Activated CD8-positive, alpha-beta memory T cell treated with anti-CD3 and anti-CD28 coated beads for 4 hours (primary cell): Measurements from ENCODE around the gene NELFB.

Experiments used
- DNase-seq, 2 donors: peaks; one replicate each; pipeline ENCODE4 v3.0.0-alpha.2; 2020; ENCODE audit warnings: low read depth in 2 of 2

NELFB gene

DNA sequence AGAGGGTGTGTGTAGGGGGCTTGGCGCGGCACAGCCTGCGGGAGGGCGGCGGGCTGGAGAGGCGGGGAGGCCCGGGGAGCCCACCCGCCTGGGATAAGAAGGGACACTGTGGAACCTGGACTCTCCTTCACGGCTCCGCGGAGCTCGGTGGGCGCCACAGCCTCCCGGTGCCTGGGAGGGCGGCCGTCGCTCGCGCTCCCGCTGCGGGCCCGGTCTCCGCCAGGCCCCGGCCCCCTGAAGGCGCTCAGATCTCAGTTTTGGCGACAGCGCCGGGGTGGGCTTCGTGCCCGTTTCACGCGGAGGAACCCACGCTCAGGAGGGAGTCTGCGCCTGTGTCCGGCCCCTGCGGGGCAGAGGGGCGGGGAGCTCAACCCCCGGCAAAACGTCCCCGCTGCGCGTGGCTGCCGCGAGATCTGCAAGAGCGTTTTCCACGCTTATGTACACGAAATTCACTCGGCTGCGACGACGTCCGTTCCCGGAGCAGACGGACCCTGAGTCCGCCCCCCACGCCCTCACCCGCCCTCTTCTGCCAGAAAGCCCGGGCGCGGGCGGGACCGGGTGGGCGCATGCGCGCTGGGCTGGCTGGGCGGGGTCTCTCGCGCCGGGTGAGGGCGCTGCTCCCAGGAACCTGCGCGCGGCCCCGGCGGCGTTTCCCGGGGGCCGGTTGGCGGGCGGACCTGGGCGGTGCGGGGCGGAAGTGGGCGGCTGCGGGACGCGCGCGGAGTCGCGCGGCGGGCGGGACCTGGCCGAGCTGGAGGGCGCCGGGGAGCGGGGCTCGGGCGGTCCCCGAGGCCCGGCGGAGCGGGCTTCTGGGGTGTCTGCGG is at the start of gene NELFB:
Gene NELFB, plus strand, starts transcription at position 704 of the 824 bp plus-strand sequence.
- DNase-seq, result peak; percentile 90 to 94

DNA sequence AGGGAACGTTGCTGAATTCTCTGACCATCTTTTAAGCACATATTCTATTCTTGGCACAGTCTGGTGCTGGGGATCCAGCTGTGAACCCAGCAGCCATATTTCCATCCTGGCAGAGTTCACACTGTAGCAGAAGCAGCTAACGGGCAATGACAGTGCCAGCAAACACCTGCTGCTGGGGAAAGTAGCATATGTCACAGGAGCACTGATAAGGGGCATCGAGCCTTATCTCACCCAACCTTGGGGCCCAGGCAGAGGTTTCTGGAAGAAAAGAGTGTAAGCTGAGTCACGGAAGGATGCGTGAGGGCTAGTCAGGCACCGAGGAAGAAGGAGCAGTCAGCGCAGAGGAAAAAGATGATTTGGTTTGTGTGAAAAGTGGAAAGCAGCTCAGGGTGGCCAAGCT is 48.5 kb upstream of the NELFB start:
- no peak for DNase-seq

DNA sequence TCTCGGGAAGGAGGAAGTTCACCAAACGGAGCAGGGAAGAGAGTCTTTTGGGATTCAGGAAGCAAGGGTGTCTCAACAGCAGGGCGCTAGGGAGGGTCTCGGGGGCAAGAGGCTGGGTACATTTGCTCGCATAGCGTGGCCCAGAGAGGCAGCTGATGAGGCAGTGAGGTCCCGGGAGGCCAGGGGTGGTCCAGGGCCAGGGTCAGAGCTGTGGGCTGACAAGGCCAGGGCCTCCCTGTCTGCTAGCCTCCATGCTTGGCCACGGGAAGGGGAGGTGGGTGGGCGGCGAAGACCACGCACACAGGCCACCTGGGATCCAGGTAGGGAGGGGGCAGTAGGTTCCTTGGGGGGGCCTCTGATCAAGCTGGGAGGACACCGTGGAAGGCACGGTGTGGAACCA is 43.6 kb upstream of the NELFB start:
- no peak for DNase-seq

- no peak for DNase-seq
Measured at GRCh38 chr9:137212520-137212919, 42.6 kb upstream of the NELFB start.

DNA sequence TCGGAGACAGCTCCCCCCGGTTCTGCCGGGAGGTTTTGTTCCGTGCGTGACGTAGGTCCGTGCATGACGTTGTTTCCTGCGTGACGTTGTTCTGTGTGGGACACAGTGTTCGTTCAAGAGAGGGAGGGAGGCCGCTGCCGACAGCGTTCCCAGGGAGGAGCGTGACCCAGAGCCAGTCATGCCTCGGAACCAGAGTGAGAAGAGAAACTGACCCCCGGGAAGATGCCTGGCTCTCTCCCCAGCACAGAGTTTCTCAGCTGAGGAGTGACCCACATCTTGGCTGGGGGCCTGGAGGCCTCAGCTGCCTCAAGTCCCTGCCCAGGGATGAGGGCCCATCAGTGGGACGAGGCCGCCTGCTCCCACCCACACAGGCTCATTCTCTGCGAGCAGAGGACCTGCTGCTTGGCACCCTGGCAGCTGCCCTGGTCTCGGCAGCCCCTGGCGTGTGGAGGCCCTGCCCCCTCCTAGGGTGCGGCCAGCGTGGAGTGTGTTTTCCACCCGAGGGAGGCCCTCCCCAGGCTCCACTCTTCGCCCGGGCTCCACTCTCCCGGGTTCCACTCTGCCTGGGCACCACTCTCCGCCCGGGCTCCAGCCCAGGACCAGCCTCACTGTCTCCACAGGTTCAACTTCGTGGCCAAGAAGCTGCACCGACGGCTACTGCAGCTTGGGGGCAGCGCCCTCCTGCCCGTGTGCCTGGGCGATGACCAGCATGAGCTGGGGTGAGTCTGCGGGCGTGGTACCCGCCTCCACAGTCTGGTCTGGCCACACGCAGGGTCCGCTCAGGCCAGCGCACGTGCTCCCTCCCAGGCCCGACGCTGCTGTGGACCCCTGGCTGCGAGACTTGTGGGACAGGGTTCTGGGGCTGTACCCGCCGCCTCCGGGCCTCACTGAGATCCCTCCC is 41.7 kb upstream of the NELFB start:
- DNase-seq, result no peak

GRCh38 chr9:137214620-137215019 is 40.5 kb upstream of the NELFB start:
- DNase-seq, result no peak

DNA sequence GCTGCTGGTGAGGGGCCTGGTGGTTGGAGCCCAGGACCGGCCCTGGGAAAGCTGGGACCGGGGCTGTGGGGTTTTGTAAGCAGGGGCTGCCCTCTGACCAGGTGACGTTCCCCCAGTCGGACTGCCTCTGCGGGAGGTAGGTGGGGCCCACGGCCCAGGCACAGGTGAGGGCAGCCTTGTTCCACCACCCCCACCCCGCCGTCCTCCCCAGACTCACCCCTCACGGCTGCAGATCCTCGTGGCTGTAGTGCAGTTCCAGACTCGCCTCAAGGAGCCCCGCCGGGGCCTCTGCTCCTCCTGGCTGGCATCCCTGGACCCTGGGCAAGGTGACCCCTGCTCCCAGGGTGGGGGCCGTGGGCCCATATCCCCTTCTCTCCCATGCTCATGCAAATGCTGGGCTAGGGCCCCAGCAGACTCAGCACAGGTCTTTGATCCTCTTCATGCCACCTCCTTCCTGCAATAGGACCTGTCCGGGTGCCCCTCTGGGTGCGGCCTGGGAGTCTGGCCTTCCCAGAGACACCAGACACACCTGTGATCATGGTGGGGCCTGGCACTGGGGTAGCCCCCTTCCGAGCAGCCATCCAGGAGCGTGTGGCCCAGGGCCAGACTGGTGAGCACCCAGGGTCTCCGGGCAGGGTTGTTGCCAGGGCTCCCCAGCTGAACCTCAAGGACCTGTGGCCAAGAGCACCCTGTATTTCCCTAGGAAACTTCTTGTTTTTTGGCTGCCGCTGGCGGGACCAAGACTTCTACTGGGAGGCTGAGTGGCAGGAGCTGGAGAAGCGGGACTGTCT is 39.7 kb upstream of the NELFB start:
- DNase-seq, result no peak

- no peak for DNase-seq
Measured at GRCh38 chr9:137216188-137216965, 38.8 kb upstream of the NELFB start.

DNA sequence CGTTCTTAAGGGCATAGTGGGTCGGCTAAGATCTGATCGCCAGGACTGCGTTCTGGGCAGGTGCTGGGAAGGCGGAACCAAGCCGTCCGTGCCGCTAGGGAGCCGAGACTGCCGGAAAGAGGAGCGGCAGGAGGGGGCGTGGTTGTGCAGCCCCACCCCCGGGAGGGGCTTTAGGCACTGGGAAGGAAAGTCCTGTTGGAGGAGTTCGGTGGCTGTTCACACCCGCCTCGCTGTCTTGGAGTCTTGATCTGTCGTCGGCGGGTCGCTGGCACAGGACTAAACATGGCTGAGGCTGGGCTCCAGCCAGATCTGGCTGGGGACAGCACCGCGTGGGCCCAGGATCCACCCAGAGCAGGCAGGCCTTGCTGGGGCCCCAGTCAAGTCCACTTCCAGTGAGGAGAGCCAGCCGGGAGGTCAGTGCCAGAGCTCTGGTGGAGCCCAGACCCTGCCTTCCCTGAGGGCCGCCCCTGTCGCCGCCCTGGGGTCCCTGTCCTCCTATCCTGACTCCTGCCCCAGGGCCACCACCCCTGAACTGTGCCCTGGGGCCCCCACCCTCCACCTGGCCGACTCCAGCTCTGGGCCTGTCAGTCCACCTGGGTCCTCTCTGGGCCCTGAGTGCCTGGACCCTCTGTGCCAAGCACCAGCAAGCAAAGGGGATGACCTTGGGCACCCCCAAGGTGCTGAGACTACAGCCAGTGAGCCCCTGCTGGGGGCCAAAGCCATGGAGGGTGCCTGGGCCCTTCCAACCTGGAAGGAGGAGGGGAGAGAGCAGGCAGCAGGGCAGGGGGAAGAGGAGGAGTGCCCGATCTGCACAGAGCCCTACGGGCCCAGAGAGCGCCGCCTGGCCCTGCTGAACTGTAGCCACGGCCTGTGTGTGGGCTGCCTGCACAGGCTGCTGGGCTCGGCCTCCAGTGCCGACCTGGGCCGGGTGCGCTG is 37.6 kb upstream of the NELFB start:
- no peak for DNase-seq

- no peak for DNase-seq
Measured at GRCh38 chr9:137218212-137218753, 36.8 kb upstream of the NELFB start.

DNA sequence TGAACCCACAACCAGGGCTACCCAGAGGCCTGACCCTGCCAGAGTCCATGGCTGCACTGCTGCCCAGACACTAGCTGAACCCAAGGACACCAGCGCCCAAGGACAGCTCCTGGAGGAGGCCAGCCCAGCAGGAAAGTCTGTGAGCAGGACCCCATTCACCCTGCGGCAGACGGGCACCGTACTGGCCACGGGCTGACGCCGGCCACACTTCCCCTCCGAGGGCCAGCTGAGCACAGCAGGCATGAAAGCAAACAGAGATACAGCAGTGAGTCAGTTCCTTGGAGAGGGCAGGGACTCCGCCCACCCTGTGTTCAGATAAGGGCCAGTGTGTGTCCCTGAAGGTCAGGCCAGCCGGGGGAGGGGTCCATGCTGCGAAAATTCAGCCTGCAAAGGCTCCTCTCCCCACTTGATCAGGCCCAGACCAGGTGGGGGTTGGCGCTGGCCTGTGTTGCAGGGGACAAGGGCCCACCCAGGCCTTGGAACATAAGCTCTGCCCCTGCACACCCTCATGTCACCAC is 36.3 kb upstream of the NELFB start:
- DNase-seq, result no peak

- no peak for DNase-seq
Measured at GRCh38 chr9:137219757-137220316, 35.3 kb upstream of the NELFB start.

GRCh38 chr9:137220317-137221094 is 34.6 kb upstream of the NELFB start:
- DNase-seq, result no peak

GRCh38 chr9:137221095-137221505 is 34.0 kb upstream of the NELFB start:
- DNase-seq, result no peak

GRCh38 chr9:137221506-137222111 is 33.5 kb upstream of the NELFB start:
- no peak for DNase-seq

DNA sequence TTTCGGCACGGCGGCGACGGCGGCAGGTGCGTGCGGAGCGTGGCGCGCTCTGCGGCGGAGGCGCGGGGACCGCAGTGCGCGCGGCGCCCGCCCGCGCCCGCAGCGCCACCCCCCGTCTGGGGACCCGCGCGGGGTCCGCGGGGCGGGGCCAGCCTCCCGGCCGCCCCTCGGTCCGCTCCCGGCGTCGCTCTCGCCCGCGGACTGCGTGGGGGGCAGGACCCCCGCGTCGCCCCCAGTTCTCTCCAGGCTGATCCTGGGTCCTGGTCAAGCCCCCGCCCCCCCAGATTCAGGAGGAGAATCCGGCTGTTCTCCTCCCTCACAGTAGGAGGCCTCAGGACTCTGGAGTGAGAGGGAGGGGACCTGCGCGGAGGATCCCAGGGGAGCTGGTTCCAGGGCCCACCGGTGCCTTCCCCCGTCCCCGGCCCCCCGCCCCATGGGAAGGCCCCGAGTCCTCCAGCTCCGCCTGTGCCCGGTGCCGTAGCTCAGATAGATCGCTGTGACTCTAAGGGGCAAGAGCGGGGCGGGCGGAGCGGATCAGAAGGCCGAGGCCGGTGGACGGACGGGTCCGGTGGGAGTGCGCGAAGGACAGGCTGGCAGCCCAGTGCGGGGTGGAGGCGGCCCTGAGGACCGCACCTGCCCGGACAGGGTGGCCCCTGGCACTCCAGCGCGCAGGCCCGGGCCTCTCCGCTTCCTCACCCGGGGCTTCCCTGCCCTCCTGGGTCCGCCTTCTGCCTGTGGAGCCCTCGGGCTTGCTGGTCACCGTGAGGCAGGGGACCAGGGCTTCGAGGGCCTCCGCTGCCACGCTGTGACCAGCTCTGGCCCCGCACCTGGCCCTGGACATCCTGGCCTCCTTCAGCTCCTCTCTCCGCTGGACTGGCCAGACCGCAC is 32.7 kb upstream of the NELFB start, which contains the start of gene RNF208:
Gene RNF208, minus strand, starts transcription at position 51 of the 888 bp plus-strand sequence. CDS start 1,028 bp downstream, outside the sequence.
- DNase-seq, result no peak
